Adrenal gland (tissue), 12 donors: ENCODE results near the gene NAPA. TPM values are rescaled to one million over a fixed set of nuclear protein-coding genes. Genes with fewer than 3 reads are reported as not detected.

Experiments used
- DNase-seq, 7 donors: peaks; one replicate each; pipeline ENCODE4 v3.0.0-alpha.2; 2019 to 2020
- H3K27ac ChIP-seq, 5 donors: fragments of 200-600 bp; sonication (generic) in 4 of 5; 1 replicate in 3 of 5; 2 replicates in 2 of 5; pipeline versions ENCODE4 v1.5.1 to v1.8.0; 2016 to 2020; ENCODE audit warnings: mild to moderate bottlenecking in 1 of 5
- H3K27me3 ChIP-seq: fragments of 200-600 bp; 2 replicates; pipeline ENCODE4 v1.8.0; 2021
- H3K36me3 ChIP-seq, 2 donors: fragments of 200-600 bp; replicated peaks in 1 of 2; 1 replicate in 1 of 2; 2 replicates in 1 of 2; pipeline versions ENCODE4 v1.5.1 to v1.8.0; 2018 to 2022
- H3K4me1 ChIP-seq, 2 donors: fragments of 200-600 bp; replicated peaks in 1 of 2; 1 replicate in 1 of 2; 2 replicates in 1 of 2; pipeline versions ENCODE4 v1.5.1 to v1.8.0; 2018 to 2021
- H3K4me3 ChIP-seq, 4 donors: fragments of 200-600 bp; sonication (generic) in 3 of 4; one replicate each; pipeline ENCODE4 v1.5.1; 2016 to 2018
- H3K9me3 ChIP-seq, 3 donors: fragments of 200-600 bp; sonication (generic) in 1 of 3; replicated peaks in 1 of 3; 1 replicate in 2 of 3; 2 replicates in 1 of 3; pipeline versions ENCODE4 v1.5.1 to v1.8.0; 2016 to 2021
- CTCF ChIP-seq, 6 experiments: fragments of 450-650 bp in 4 of 6; fragments of 200-600 bp in 2 of 6; sonication (generic) in 1 of 6; IDR thresholded peaks; 1 replicate in 5 of 6; 2 replicates in 1 of 6; pipeline versions ENCODE4 v1.5.1 to v1.8.0; 2016 to 2021; ENCODE audit warnings: antibody characterized with exemption in 6 of 6, mild to moderate bottlenecking in 2 of 6, moderate library complexity in 1 of 6
- POLR2A ChIP-seq, 2 donors: fragments of 450-650 bp; IDR thresholded peaks; one replicate each; pipeline ENCODE4 v1.6.1; 2017; ENCODE audit warnings: antibody characterized with exemption in 2 of 2, mild to moderate bottlenecking in 2 of 2, moderate library complexity in 1 of 2
- WGBS, 4 donors: extraction: QIAGEN DNeasy Blood & Tissue Kit in 2 of 4; methylation state at CpG; one replicate each; pipeline versions ENCODE4 v1.1.5 to v1.1.7; 2013 to 2017; 5-methylcytosine and 5-hydroxymethylcytosine counted together
- intact Hi-C, 2 donors: fragments of 100-400 bp; cut with DNase I; formaldehyde crosslinking; loops; one replicate each; pipeline versions ENCODE4 v1.14.1 to v1.15.0; 2022 to 2023
- polyA plus RNA-seq, 3 donors: library from polyadenylated mRNA; stranded (reverse); fragments of 200-250 nt in 2 of 3; fragments of 350-450 nt in 1 of 3; fragmentation: Illumina TruSeq in 1 of 3; extraction: RNeasy Lipid Tissue Mini Kit (QIAGEN cat#74804) in 1 of 3; gene quantifications; one replicate each; pipeline ENCODE4 v1.2.3, GENCODE V29; 2013 to 2014
- total RNA-seq, 9 donors: library from RNA; depleted of rRNA in 4 of 9; stranded (reverse); fragments of >200 nt in 4 of 9; fragments of 120-200 nt in 1 of 9; fragmentation: NEBNext Ultra II Directional in 1 of 9; extraction: Animal tissue kit (Norgen Biotek cat#: 25700) in 1 of 9; gene quantifications; one replicate each; pipeline versions ENCODE4 v1.1.0 to v1.2.4, GENCODE V29; 2013 to 2023
- donor health status: healthy with polysubstance abuse.
- donor health status: Bipolar disorder and iron deficiency.
- donor health status: DM: yes; HTN: yes; CAD: no.
- donor health status: DM: no; HTN: no; CAD: no.
- donor health status: DM: no; HTN: no; CAD: no.
- donor health status: DM: yes; HTN: yes; CAD: no.

Gene NAPA
- total and polyA plus RNA-seq, 12 donors: 122 to 481 (median 254) TPM

GRCh38 chr19:47505506-47505905, 9.4 kb downstream of the NAPA start:
- intact Hi-C loops: no loop called here
- WGBS, 4 donors: 65 to 89% (median 73%) methylated on average over 6 of the region's 6 CpGs
- peak in 1 of 7 donors; percentile 14 for DNase-seq
- no peaks in the 10 kb centered on the region for H3K9me3 ChIP-seq
- peak overlapping the region in 1 of 5 donors; percentile 100 for H3K27ac ChIP-seq
- peaks cover 0 to 34% of the 10 kb centered on the region in 2 donors for H3K36me3 ChIP-seq
- H3K27me3 ChIP-seq: no peaks in the 10 kb centered on the region
- no peak overlapping the region for H3K4me3 ChIP-seq
- peaks cover 48 to 66% of the 10 kb centered on the region in 2 donors for H3K4me1 ChIP-seq
- TF ChIP-seq CTCF (IDR thresholded peaks at IDR 0.05) (no peak), POLR2A (IDR thresholded peaks at IDR 0.05) (no peak)

GRCh38 chr19:47503826-47504150, 11.1 kb downstream of the NAPA start:
- intact Hi-C loops: no loop called here
- DNase-seq: peak in 1 of 7 donors; percentile 67
- Histone ChIP-seq H3K4me1 (peaks cover 33 to 49% of the 10 kb centered on the region in 2 donors), H3K36me3 (peaks cover 0 to 51% of the 10 kb centered on the region in 2 donors), H3K27me3 (no peaks in the 10 kb centered on the region), H3K9me3 (no peaks in the 10 kb centered on the region), H3K27ac (peak overlapping the region in 3 of 5 donors; percentile 36 to 100 (median 67)), H3K4me3 (no peak overlapping the region)
- TF ChIP-seq POLR2A (IDR thresholded peaks at IDR 0.05) (no peak), CTCF (IDR thresholded peaks at IDR 0.05) (no peak)
- WGBS, 4 donors: 47 to 77% (median 60%) methylated on average over 5 of the region's 5 CpGs

GRCh38 chr19:47503130-47503825, 11.6 kb downstream of the NAPA start:
- H3K27ac ChIP-seq: peak overlapping the region in 4 of 5 donors; percentile 14 to 100 (median 52)
- no peak for TF ChIP-seq POLR2A (IDR thresholded peaks at IDR 0.05)
- TF ChIP-seq CTCF (IDR thresholded peaks at IDR 0.05): no peak
- intact Hi-C loops: no loop called here
- 61 to 70% (median 67%) methylated on average over 11 to 13 of the region's 13 CpGs for WGBS, 4 donors
- H3K4me3 ChIP-seq: no peak overlapping the region
- no peaks in the 10 kb centered on the region for H3K27me3 ChIP-seq
- H3K9me3 ChIP-seq: no peaks in the 10 kb centered on the region
- peaks cover 0 to 55% of the 10 kb centered on the region in 2 donors for H3K36me3 ChIP-seq
- peaks cover 28 to 46% of the 10 kb centered on the region in 2 donors for H3K4me1 ChIP-seq
- DNase-seq: peak in 6 of 7 donors; percentile 61 to 74 (median 68)

- Histone ChIP-seq H3K27ac (no peak overlapping the region), H3K36me3 (peaks cover 0 to 79% of the 10 kb centered on the region in 2 donors), H3K27me3 (no peaks in the 10 kb centered on the region), H3K9me3 (no peaks in the 10 kb centered on the region), H3K4me1 (peaks cover 10 to 21% of the 10 kb centered on the region in 2 donors), H3K4me3 (no peak overlapping the region)
- WGBS, 4 donors: 80 to 91% (median 88%) methylated on average over 19 to 32 of the region's 32 CpGs
- intact Hi-C loops: no loop called here
- TF ChIP-seq POLR2A (IDR thresholded peaks at IDR 0.05): no peak
- no peak for TF ChIP-seq CTCF (IDR thresholded peaks at IDR 0.05)
- no peak for DNase-seq
These were observed 14.7 kb downstream of the NAPA start for GRCh38 chr19:47499863-47500830.
